Gastrocnemius medialis (tissue), 4 donors: Measurements from ENCODE around the gene VSIR. TPM values are rescaled to one million over a fixed set of nuclear protein-coding genes. Genes with fewer than 3 reads are reported as not detected.
A peak's percentile ranks its signal among the peaks of the same experiment; 100 is the strongest.

Experiments
- ATAC-seq, 2 donors: fragments of 150-250 bp; one replicate each; pipeline ENCODE4 v1.9.1; 2016
- DNase-seq, 2 donors: peaks; one replicate each; pipeline ENCODE4 v3.0.0-alpha.2; 2019
- H3K27ac ChIP-seq, 4 donors: fragments of 200-600 bp; sonication (generic); 1 replicate in 1 of 4; 2 replicates in 3 of 4; pipeline ENCODE4 v1.5.1; 2016 to 2018; ENCODE audit warnings: mild to moderate bottlenecking in 2 of 4, moderate library complexity in 1 of 4
- H3K27me3 ChIP-seq, 3 donors: fragments of 200-600 bp; sonication (generic) in 2 of 3; 1 replicate in 1 of 3; 2 replicates in 2 of 3; pipeline versions ENCODE4 v1.5.1 to v1.6.0; 2016 to 2019; ENCODE audit warnings: mild to moderate bottlenecking in 1 of 3, moderate library complexity in 1 of 3
- H3K36me3 ChIP-seq, 2 donors: fragments of 200-600 bp; sonication (generic) in 1 of 2; one replicate each; pipeline ENCODE4 v1.5.1; 2017 to 2018
- H3K4me1 ChIP-seq, 2 donors: fragments of 200-600 bp; sonication (generic) in 1 of 2; one replicate each; pipeline ENCODE4 v1.5.1; 2016 to 2017; ENCODE audit warnings: mild to moderate bottlenecking in 2 of 2
- H3K4me3 ChIP-seq, 4 donors: fragments of 200-600 bp; sonication (generic) in 3 of 4; 1 replicate in 1 of 4; 2 replicates in 3 of 4; pipeline ENCODE4 v1.5.1; 2016 to 2019; ENCODE audit warnings: mild to moderate bottlenecking in 2 of 4
- H3K9me3 ChIP-seq, 3 donors: fragments of 200-600 bp; sonication (generic) in 2 of 3; 1 replicate in 1 of 3; 2 replicates in 2 of 3; pipeline ENCODE4 v1.5.1; 2016 to 2019
- POLR2A ChIP-seq, 2 donors: fragments of 450-650 bp; IDR thresholded peaks; one replicate each; pipeline ENCODE4 v1.6.1; 2017; ENCODE audit warnings: antibody characterized with exemption in 2 of 2, mild to moderate bottlenecking in 2 of 2, moderate library complexity in 2 of 2
- in situ Hi-C, 4 donors: fragments of 200-750 bp; cut with MboI; loops; one replicate each; pipeline versions ENCODE4 v1.15.0 to v1.8.0; 2017; ENCODE audit warnings: low sequenced_read_pairs in 4 of 4
- intact Hi-C: fragments of 100-400 bp; cut with DNase I; formaldehyde crosslinking; loops from one replicate; pipeline ENCODE4 v1.15.1; 2023; ENCODE audit warnings: low total_unique reads
- total RNA-seq, 4 donors: library from RNA; depleted of rRNA; stranded (reverse); fragments of >200 nt; gene quantifications; one replicate each; pipeline versions ENCODE4 v1.1.0 to v1.2.3, GENCODE V29; 2016
- TF ChIP-seq, protein P1 (sequence below), 5 experiments: fragments of 450-650 bp in 3 of 5; fragments of 200-600 bp in 2 of 5; sonication (generic) in 2 of 5; IDR thresholded peaks in 4 of 5; conservative IDR thresholded peaks in 1 of 5; 1 replicate in 4 of 5; 2 replicates in 1 of 5; pipeline ENCODE4 v1.5.1; 2016 to 2019; ENCODE audit warnings: antibody characterized with exemption in 5 of 5, mild to moderate bottlenecking in 3 of 5, moderate library complexity in 3 of 5

Gene VSIR
- total RNA-seq, 4 donors from 2014 or later: 7.9 to 20.7 (median 16.9) TPM

DNA sequence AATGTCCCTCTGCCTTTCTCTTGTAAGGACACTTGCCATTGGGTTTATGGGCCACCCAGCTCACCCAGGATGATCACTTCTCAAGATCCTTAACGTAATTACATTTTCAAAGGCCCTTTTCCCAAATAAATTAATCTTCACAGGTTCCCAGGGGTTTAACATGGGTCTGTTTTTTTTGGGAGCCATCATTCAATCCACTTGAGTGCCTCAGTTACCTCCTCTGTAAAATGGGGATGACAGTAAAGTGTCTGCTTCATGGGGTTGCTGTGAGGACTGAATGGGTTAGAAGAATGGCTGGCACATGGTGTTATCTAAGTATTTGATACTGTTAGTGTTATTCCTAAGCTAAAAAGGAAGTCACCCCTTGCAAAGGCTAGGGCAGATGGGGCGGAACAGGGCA, 61.1 kb downstream of the VSIR start:
- H3K27me3 ChIP-seq: no peaks in the 10 kb centered on the region
- no peaks in the 10 kb centered on the region for H3K9me3 ChIP-seq
- ATAC-seq (no peak), DNase-seq (no peak)
- no peaks in the 10 kb centered on the region for H3K36me3 ChIP-seq
- TF ChIP-seq, protein P1, sequence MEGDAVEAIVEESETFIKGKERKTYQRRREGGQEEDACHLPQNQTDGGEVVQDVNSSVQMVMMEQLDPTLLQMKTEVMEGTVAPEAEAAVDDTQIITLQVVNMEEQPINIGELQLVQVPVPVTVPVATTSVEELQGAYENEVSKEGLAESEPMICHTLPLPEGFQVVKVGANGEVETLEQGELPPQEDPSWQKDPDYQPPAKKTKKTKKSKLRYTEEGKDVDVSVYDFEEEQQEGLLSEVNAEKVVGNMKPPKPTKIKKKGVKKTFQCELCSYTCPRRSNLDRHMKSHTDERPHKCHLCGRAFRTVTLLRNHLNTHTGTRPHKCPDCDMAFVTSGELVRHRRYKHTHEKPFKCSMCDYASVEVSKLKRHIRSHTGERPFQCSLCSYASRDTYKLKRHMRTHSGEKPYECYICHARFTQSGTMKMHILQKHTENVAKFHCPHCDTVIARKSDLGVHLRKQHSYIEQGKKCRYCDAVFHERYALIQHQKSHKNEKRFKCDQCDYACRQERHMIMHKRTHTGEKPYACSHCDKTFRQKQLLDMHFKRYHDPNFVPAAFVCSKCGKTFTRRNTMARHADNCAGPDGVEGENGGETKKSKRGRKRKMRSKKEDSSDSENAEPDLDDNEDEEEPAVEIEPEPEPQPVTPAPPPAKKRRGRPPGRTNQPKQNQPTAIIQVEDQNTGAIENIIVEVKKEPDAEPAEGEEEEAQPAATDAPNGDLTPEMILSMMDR (IDR thresholded peaks at IDR 0.05 in 4 of 5, conservative IDR thresholded peaks at IDR 0.05 in 1 of 5): no peak
- no peak for TF ChIP-seq POLR2A (IDR thresholded peaks at IDR 0.05)
- H3K27ac ChIP-seq: peak overlapping the region; percentile 71 to 81 (median 80)
- no peak overlapping the region for H3K4me3 ChIP-seq
- peaks cover 27 to 28% of the 10 kb centered on the region in 2 donors for H3K4me1 ChIP-seq
- in situ Hi-C loops: no loop called here
- intact Hi-C loops: loop anchor here (2.0 to 5.0 kb wide), 2 partner anchors 61 to 400 kb away; partner anchors contain the start of gene VSIR

DNA sequence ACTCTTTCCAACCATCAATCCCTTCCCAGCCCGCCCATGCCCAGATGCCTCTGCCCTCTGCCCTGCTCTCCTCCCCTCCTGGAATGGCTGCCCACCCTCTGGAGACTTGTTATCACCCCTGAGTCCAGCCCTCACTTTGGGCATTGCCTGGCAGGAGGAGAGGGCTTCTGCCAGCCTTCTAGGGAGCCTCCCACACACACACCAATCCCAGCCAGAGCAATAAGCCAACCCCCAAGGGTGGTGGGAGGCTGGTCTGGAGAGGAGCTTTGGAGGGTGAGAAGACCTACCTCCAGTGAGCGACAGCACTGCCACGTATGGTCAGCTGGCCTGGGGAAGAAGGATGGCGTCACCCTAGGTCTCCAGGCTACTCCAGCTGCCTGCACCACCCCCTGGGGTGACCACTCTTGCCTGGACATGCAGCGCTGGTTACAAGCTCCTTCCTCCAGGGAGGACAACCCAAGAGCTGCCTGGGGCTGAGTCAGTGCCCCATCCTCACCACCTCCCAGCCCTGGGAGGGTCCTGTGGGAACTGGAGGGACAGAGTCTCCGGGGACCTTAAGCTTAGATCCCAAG, 62.2 kb downstream of the VSIR start:
- Histone ChIP-seq H3K27ac (no peak overlapping the region), H3K36me3 (no peaks in the 10 kb centered on the region), H3K4me3 (no peak overlapping the region), H3K27me3 (no peaks in the 10 kb centered on the region), H3K4me1 (peaks cover 27 to 28% of the 10 kb centered on the region in 2 donors), H3K9me3 (no peaks in the 10 kb centered on the region)
- no peak for DNase-seq
- TF ChIP-seq POLR2A (IDR thresholded peaks at IDR 0.05): no peak
- TF ChIP-seq, protein P1 (IDR thresholded peaks at IDR 0.05 in 4 of 5, conservative IDR thresholded peaks at IDR 0.05 in 1 of 5): no peak
- in situ Hi-C loops: no loop called here
- no peak for ATAC-seq
- intact Hi-C loops: loop anchor here (5.0 kb wide), 1 partner anchor 399 kb away; no protein-coding TSS in a partner anchor

DNA sequence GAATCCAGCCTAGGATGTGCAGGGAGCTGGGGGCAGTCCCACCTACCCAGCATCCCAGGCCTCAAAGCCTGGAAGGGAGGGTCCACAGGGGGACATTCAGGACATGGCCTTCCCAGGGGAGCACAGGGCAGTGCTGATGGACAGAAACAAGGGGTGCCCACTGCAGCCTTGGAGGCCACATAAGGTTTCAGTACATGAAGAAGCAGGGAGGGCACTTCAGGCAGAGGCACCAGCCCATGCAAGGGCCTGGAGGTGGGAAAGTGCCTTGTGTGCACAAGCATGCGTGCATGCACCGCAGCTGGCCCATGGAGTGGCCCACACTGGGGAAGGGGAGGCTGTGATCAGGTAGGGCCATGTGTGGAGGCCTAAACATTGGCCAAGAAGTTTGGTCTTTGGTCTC, 62.8 kb downstream of the VSIR start:
- H3K27ac ChIP-seq: no peak overlapping the region
- H3K36me3 ChIP-seq: no peaks in the 10 kb centered on the region
- H3K27me3 ChIP-seq: no peaks in the 10 kb centered on the region
- ATAC-seq (no peak), DNase-seq (no peak)
- no peaks in the 10 kb centered on the region for H3K9me3 ChIP-seq
- TF ChIP-seq, protein P1 (IDR thresholded peaks at IDR 0.05 in 4 of 5, conservative IDR thresholded peaks at IDR 0.05 in 1 of 5): no peak
- TF ChIP-seq POLR2A (IDR thresholded peaks at IDR 0.05): no peak
- in situ Hi-C loops (no loop called here), intact Hi-C loops (loop anchor here (5.0 kb wide), 1 partner anchor 398 kb away; no protein-coding TSS in a partner anchor)
- peaks cover 27 to 31% of the 10 kb centered on the region in 2 donors for H3K4me1 ChIP-seq
- no peak overlapping the region for H3K4me3 ChIP-seq

DNA sequence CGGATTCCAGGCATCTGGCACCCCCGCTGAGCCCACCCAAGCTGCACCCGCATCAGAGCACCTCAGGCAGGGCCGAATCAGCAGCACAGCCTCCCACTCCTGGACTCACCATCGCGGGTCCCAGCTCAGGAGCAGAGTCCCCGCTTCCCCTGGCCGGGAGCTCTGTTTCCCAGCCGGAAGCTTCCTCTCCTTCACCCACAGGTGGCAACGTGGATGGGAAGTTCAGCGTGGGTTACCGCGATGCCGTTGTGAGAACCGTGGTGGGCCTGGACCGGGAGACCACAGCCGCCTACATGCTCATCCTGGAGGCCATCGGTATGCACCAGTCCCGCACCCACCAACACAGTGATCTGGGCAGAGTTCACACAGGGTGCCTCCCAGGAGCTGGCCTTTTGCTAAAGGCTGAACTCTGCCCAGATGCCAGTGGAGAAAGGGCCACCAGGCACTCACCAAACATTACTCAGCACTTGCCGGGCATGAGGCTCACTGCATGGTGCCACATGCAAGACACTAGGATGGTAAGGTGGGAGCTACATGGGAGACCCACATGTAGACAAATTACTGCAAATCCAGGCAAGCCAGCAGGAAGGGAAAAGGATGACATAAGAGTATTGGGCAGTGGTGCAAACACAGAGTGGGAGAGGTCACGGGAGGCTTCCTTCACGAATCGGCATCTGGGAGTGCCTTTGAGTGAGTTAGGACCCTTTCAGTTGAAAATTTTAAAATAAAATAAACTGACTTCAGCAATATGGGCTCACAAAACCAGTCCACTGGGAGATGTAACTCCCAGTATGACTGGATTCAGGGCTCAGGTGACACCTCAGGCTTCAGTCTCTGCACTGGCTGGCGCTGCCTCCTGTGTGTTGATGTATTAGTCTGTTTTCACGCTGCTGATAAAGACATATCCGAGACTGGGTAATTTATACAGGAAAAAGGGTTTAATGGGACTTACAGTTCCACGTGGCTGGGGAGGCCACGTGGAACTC, 64.1 kb downstream of the VSIR start:
- Histone ChIP-seq H3K27ac (no peak overlapping the region), H3K4me3 (no peak overlapping the region), H3K9me3 (no peaks in the 10 kb centered on the region), H3K36me3 (no peaks in the 10 kb centered on the region), H3K4me1 (peaks cover 20 to 23% of the 10 kb centered on the region in 2 donors), H3K27me3 (no peaks in the 10 kb centered on the region)
- in situ Hi-C loops: loop anchor here in 3 of 4 donors (10.0 kb wide), 2 partner anchors 324 to 394 kb away; partner anchors contain the start of gene SLC29A3 (in 2 of the 3)
- TF ChIP-seq, protein P1 (IDR thresholded peaks at IDR 0.05 in 4 of 5, conservative IDR thresholded peaks at IDR 0.05 in 1 of 5): no peak
- no peak for TF ChIP-seq POLR2A (IDR thresholded peaks at IDR 0.05)
- intact Hi-C loops: loop anchor here (5.0 kb wide), 2 partner anchors 103 to 312 kb away; partner anchors contain the start of gene CDH23
- ATAC-seq: no peak
- no peak for DNase-seq
